ENCODE measurements around the gene SNRPD3.

SNRPD3 gene

GRCh38 chr22:24532075-24532474 is 23.7 kb upstream of the SNRPD3 start:
- TF ChIP-seq Cebpa-rat (IDR thresholded peaks at IDR 0.05): 0 out of 2 replicates have a peak, but pooled peaks have one; percentile 25
- Histone ChIP-seq H4K20me1 (no peaks in the 10 kb centered on the region), H3K4me1 (no peaks in the 10 kb centered on the region), H3K36me3 (no peaks in the 10 kb centered on the region), H3K4me3 (no peak overlapping the region), H3K27ac (no peak overlapping the region), H3K9ac (no peak overlapping the region), H3K27me3 (no peaks in the 10 kb centered on the region), H3K9me3 (no peaks in the 10 kb centered on the region), H3K4me2 (no peak overlapping the region)

GRCh38 chr22:24535348-24535747 is 20.5 kb upstream of the SNRPD3 start:
- Histone ChIP-seq H3K36me3 (peaks cover 20% of the 10 kb centered on the region), H4K20me1 (peaks cover 8% of the 10 kb centered on the region; the same call in 1 of the 2 replicates), H3K4me1 (peaks cover 11% of the 10 kb centered on the region; the same call in 1 of the 2 replicates), H3K27me3 (no peaks in the 10 kb centered on the region), H3K27ac (no peak overlapping the region), H3K9ac (no peak overlapping the region), H3K4me2 (no peak overlapping the region), H3K9me3 (no peaks in the 10 kb centered on the region), H3K4me3 (no peak overlapping the region)
- no peak for TF ChIP-seq Cebpa-rat (IDR thresholded peaks at IDR 0.05)

GRCh38 chr22:24536089-24536488 is 19.7 kb upstream of the SNRPD3 start:
- Histone ChIP-seq H3K4me3 (no peak overlapping the region), H3K27ac (no peak overlapping the region), H3K9ac (no peak overlapping the region), H3K4me1 (peaks cover 11% of the 10 kb centered on the region; the same call in 1 of the 2 replicates), H3K4me2 (no peak overlapping the region), H3K36me3 (peaks cover 28% of the 10 kb centered on the region), H3K27me3 (no peaks in the 10 kb centered on the region), H4K20me1 (peaks cover 15% of the 10 kb centered on the region), H3K9me3 (no peaks in the 10 kb centered on the region)
- TF ChIP-seq Cebpa-rat (IDR thresholded peaks at IDR 0.05): no peak

- Histone ChIP-seq H3K4me2 (no peak overlapping the region), H3K9ac (no peak overlapping the region), H3K4me1 (peaks cover 22% of the 10 kb centered on the region), H3K27ac (no peak overlapping the region), H3K4me3 (no peak overlapping the region), H3K9me3 (no peaks in the 10 kb centered on the region), H4K20me1 (peaks cover 29% of the 10 kb centered on the region), H3K27me3 (no peaks in the 10 kb centered on the region), H3K36me3 (peaks cover 71% of the 10 kb centered on the region)
- no peak for TF ChIP-seq Cebpa-rat (IDR thresholded peaks at IDR 0.05)
Observed at GRCh38 chr22:24540470-24540869, 15.3 kb upstream of the SNRPD3 start.

- peak overlapping the region; percentile 39; the same call in 1 of the 2 replicates for H3K27ac ChIP-seq
- peaks cover 85% of the 10 kb centered on the region for H3K36me3 ChIP-seq
Observed at GRCh38 chr22:24541681-24542515, 13.9 kb upstream of the SNRPD3 start.

GRCh38 chr22:24542641-24543040 is 13.2 kb upstream of the SNRPD3 start:
- no peak for TF ChIP-seq Cebpa-rat (IDR thresholded peaks at IDR 0.05)
- Histone ChIP-seq H3K9ac (no peak overlapping the region), H3K36me3 (peaks cover 92% of the 10 kb centered on the region), H3K4me2 (no peak overlapping the region), H3K9me3 (no peaks in the 10 kb centered on the region), H3K27ac (peak overlapping the region; percentile 39; the same call in 1 of the 2 replicates), H4K20me1 (peaks cover 44% of the 10 kb centered on the region), H3K27me3 (no peaks in the 10 kb centered on the region), H3K4me3 (no peak overlapping the region), H3K4me1 (peaks cover 22% of the 10 kb centered on the region)

More at GRCh38 chr22:24541681-24542515, 13.9 kb upstream of the SNRPD3 start:
- Histone ChIP-seq H3K4me1 (peaks cover 22% of the 10 kb centered on the region), H3K9ac (0 out of 2 replicates have a peak overlapping the region, but pooled peaks have one; percentile 4), H3K9me3 (no peaks in the 10 kb centered on the region), H3K4me3 (no peak overlapping the region), H3K4me2 (no peak overlapping the region), H3K27me3 (no peaks in the 10 kb centered on the region), H4K20me1 (peaks cover 37% of the 10 kb centered on the region)
- TF ChIP-seq Cebpa-rat (IDR thresholded peaks at IDR 0.05): no peak

GRCh38 chr22:24543185-24543601 is 12.6 kb upstream of the SNRPD3 start:
- H4K20me1 ChIP-seq: peaks cover 50% of the 10 kb centered on the region
- H3K9ac ChIP-seq: no peak overlapping the region
- peaks cover 22% of the 10 kb centered on the region for H3K4me1 ChIP-seq
- no peak overlapping the region for H3K4me2 ChIP-seq
- peaks cover 98% of the 10 kb centered on the region for H3K36me3 ChIP-seq
- H3K9me3 ChIP-seq: no peaks in the 10 kb centered on the region
- no peak overlapping the region for H3K4me3 ChIP-seq
- TF ChIP-seq Cebpa-rat (IDR thresholded peaks at IDR 0.05): no peak
- H3K27me3 ChIP-seq: no peaks in the 10 kb centered on the region
- no peak overlapping the region for H3K27ac ChIP-seq

GRCh38 chr22:24543679-24544243 is 12.0 kb upstream of the SNRPD3 start:
- Histone ChIP-seq H3K27me3 (no peaks in the 10 kb centered on the region), H3K4me3 (no peak overlapping the region), H3K27ac (no peak overlapping the region), H3K4me1 (peaks cover 16% of the 10 kb centered on the region), H4K20me1 (peaks cover 55% of the 10 kb centered on the region), H3K4me2 (no peak overlapping the region), H3K9me3 (no peaks in the 10 kb centered on the region), H3K9ac (no peak overlapping the region), H3K36me3 (peaks cover 99% of the 10 kb centered on the region)
- no peak for TF ChIP-seq Cebpa-rat (IDR thresholded peaks at IDR 0.05)

GRCh38 chr22:24548812-24549211 is 7.0 kb upstream of the SNRPD3 start:
- Histone ChIP-seq H3K4me3 (no peak overlapping the region), H4K20me1 (peaks cover 77% of the 10 kb centered on the region), H3K9ac (no peak overlapping the region), H3K4me1 (peaks cover 34% of the 10 kb centered on the region), H3K36me3 (peaks cover 83% of the 10 kb centered on the region), H3K9me3 (no peaks in the 10 kb centered on the region), H3K27ac (no peak overlapping the region), H3K27me3 (no peaks in the 10 kb centered on the region), H3K4me2 (no peak overlapping the region)
- no peak for TF ChIP-seq Cebpa-rat (IDR thresholded peaks at IDR 0.05)
